Measurements from ENCODE around the gene UBTD1. TPM values are rescaled to one million over a fixed set of nuclear protein-coding genes. Genes with fewer than 3 reads are reported as not detected.

UBTD1 gene
- total RNA-seq, 4 donors from 2014 or later = 0.40 to 4.1 (median 3.2) TPM

DNA sequence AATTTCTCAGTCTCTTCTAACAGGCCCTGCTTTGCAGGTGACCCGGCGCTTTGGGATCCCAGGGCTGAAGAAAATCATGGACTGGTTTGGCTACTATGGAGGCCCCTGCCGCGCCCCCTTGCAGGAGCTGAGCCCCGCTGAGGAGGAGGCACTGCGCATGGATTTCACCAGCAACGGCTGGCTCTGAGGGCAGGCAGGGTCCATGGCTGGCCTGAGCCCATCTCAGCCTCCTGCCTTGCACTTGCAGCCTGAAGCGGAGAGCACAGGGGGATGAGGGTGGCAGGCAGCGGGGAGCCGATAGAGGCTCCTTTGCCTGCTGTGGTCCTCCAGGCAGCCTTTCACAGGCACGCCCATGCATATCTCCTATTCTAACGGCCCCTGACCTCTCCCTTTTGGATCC is 112.7 kb downstream of the UBTD1 start:
- Histone ChIP-seq H3K4me1 (no peaks in the 10 kb centered on the region), H3K27me3 (no peaks in the 10 kb centered on the region), H3K27ac (no peak overlapping the region), H3K9me3 (no peaks in the 10 kb centered on the region), H3K36me3 (no peaks in the 10 kb centered on the region), H3K4me3 (no peak overlapping the region)
- in situ Hi-C loops (cut with MboI; ENCODE audit: low pct_ligation_motif_present in 1 of 4, low pct_unique_long_range_greater_than_20kb in 1 of 4, low sequenced_read_pairs in 3 of 4) = no loop called here
- intact Hi-C loops (cut with DNase I; ENCODE audit: low total_unique reads) = no loop called here
- 88% methylated on average over 12 of the region's 12 CpGs; no CpG with 5 or more reads in 1 of the 2 donors for WGBS, 2 donors (ENCODE audit: low coverage in 1 of 2)
- TF ChIP-seq POLR2A (IDR thresholded peaks at IDR 0.05) = no peak
- no peak for DNase-seq

DNA sequence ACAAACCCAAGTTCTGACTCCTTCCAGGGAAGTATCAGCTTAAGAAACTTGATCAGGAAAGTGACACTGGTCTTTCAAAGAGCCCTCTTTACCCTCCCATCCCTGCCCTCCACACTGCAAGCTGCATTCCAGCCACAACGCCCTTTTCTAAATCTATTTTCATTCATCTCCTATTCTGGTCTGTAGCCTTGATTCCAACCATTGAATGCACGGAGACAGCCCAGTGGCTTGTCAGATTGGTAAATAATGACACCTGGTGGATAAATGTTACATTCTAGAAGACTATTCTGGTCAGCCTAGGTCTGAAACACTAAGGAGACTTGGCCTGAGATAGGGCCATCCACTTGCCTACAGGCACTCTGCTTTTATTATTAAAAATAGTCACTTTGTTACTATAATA is 113.7 kb downstream of the UBTD1 start:
- in situ Hi-C loops (cut with MboI; ENCODE audit: low pct_ligation_motif_present in 1 of 4, low pct_unique_long_range_greater_than_20kb in 1 of 4, low sequenced_read_pairs in 3 of 4) = no loop called here

DNA sequence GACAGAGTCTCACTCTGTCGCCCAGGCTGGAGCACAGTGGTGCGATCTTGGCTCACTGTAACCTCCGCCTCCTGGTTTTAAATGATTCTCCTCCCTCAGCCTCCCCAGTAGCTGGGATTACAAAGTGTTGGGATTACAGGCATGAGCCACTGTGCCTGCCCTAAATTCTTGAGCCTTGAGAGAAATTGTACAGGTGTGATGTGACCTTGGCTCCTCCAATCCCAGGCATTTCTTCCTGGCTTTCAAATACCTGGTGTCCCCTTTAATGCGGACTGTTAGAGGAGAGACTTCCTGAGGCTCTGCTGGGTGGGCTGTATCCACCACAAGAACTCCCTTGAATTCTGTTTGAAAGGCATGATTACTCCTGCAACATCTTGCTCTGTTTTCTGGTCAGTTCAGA is 119.6 kb downstream of the UBTD1 start:
- intact Hi-C loops (cut with DNase I; ENCODE audit: low total_unique reads) = no loop called here
- no peaks in the 10 kb centered on the region for H3K9me3 ChIP-seq
- TF ChIP-seq POLR2A (IDR thresholded peaks at IDR 0.05) (no peak), EP300 (IDR thresholded peaks at IDR 0.05; ENCODE audit: low read depth) (no peak), POLR2AphosphoS5 (IDR thresholded peaks at IDR 0.05) (no peak)
- TF ChIP-seq, protein P1, sequence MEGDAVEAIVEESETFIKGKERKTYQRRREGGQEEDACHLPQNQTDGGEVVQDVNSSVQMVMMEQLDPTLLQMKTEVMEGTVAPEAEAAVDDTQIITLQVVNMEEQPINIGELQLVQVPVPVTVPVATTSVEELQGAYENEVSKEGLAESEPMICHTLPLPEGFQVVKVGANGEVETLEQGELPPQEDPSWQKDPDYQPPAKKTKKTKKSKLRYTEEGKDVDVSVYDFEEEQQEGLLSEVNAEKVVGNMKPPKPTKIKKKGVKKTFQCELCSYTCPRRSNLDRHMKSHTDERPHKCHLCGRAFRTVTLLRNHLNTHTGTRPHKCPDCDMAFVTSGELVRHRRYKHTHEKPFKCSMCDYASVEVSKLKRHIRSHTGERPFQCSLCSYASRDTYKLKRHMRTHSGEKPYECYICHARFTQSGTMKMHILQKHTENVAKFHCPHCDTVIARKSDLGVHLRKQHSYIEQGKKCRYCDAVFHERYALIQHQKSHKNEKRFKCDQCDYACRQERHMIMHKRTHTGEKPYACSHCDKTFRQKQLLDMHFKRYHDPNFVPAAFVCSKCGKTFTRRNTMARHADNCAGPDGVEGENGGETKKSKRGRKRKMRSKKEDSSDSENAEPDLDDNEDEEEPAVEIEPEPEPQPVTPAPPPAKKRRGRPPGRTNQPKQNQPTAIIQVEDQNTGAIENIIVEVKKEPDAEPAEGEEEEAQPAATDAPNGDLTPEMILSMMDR (IDR thresholded peaks at IDR 0.05) = no peak
- H3K36me3 ChIP-seq = no peaks in the 10 kb centered on the region
- no peak overlapping the region for H3K4me3 ChIP-seq
- H3K27ac ChIP-seq = no peak overlapping the region
- no peak for DNase-seq
- in situ Hi-C loops (cut with MboI; ENCODE audit: low pct_ligation_motif_present in 1 of 4, low pct_unique_long_range_greater_than_20kb in 1 of 4, low sequenced_read_pairs in 3 of 4) = no loop called here
- 92 to 98% methylated on average over 3 to 4 of the region's 4 CpGs for WGBS, 2 donors (ENCODE audit: low coverage in 1 of 2)
- H3K4me1 ChIP-seq = no peaks in the 10 kb centered on the region
- H3K27me3 ChIP-seq = no peaks in the 10 kb centered on the region

More for the DNA sequence above, 113.7 kb downstream of the UBTD1 start:
- Histone ChIP-seq H3K36me3 (no peaks in the 10 kb centered on the region), H3K4me1 (no peaks in the 10 kb centered on the region), H3K27ac (no peak overlapping the region), H3K4me3 (no peak overlapping the region), H3K9me3 (no peaks in the 10 kb centered on the region), H3K27me3 (no peaks in the 10 kb centered on the region)
- no peak for DNase-seq
- WGBS, 2 donors (ENCODE audit: low coverage in 1 of 2) = 36 to 50% methylated on average over 2 of the region's 2 CpGs
- intact Hi-C loops (cut with DNase I; ENCODE audit: low total_unique reads) = no loop called here
- TF ChIP-seq POLR2A (IDR thresholded peaks at IDR 0.05) (no peak), POLR2AphosphoS5 (IDR thresholded peaks at IDR 0.05) (no peak), EP300 (IDR thresholded peaks at IDR 0.05; ENCODE audit: low read depth) (no peak)
- TF ChIP-seq, protein P1 (IDR thresholded peaks at IDR 0.05) = peak in 4 of 5 experiments; percentile 20 to 32 (median 28)

DNA sequence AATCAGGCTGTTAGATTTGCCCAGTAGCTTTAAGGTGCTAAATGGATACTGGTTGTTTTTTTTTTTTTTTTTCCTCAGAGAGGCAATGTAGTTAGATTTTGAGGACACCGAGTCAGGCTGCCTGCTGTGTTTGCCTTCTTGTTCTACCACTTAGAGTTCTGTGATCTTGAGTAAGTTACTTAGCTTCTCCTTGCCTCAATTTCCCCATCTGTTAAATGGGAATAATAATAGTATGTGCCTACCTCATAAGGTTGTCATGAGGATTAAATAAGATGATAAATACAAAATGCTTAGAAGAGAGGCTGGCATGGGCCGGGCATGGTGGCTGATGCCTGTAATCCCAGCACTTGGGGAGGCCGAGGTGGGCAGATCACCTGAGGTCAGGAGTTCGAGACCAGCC is 120.0 kb downstream of the UBTD1 start:
- no peak overlapping the region for H3K4me3 ChIP-seq
- TF ChIP-seq, protein P1 (IDR thresholded peaks at IDR 0.05) = no peak
- no peak for TF ChIP-seq POLR2AphosphoS5 (IDR thresholded peaks at IDR 0.05)
- H3K27me3 ChIP-seq = no peaks in the 10 kb centered on the region
- no peaks in the 10 kb centered on the region for H3K9me3 ChIP-seq
- in situ Hi-C loops (cut with MboI; ENCODE audit: low pct_ligation_motif_present in 1 of 4, low pct_unique_long_range_greater_than_20kb in 1 of 4, low sequenced_read_pairs in 3 of 4) (no loop called here), intact Hi-C loops (cut with DNase I; ENCODE audit: low total_unique reads) (no loop called here)
- H3K4me1 ChIP-seq = no peaks in the 10 kb centered on the region
- no peak overlapping the region for H3K27ac ChIP-seq
- no peak for DNase-seq
- no peaks in the 10 kb centered on the region for H3K36me3 ChIP-seq
- WGBS, 2 donors (ENCODE audit: low coverage in 1 of 2) = 91 to 100% methylated on average over 4 of the region's 4 CpGs

Other genes with a start within 250 kb of the UBTD1 start
- gene ARHGAP19, start 206.3 kb upstream of the UBTD1 start, total RNA-seq = 1 to 10 TPM; 4.5 to 8.4 (median 7.4) TPM
- 10 to 100 TPM in 2 of 4 donors, 1 to 10 TPM in 2; 5.8 to 15.7 (median 10.3) TPM for gene FRAT1, start 179.7 kb upstream of the UBTD1 start, total RNA-seq
- 10 to 100 TPM; 46.4 to 72.2 (median 54.6) TPM for gene FRAT2, start 164.2 kb upstream of the UBTD1 start, total RNA-seq
- gene RRP12, start 97.6 kb upstream of the UBTD1 start, total RNA-seq = 10 to 100 TPM in 3 of 4 donors, 1 to 10 TPM in 1; 5.7 to 14.0 (median 11.5) TPM
- 100 to 1,000 TPM in 3 of 4 donors, 10 to 100 TPM in 1; 94.5 to 216 (median 124) TPM for gene PGAM1, start 72.7 kb upstream of the UBTD1 start, total RNA-seq
- 100 to 1,000 TPM in 1 of 4 donors, 10 to 100 TPM in 2, 1 to 10 TPM in 1; 2.6 to 315 (median 26.1) TPM for gene EXOSC1, start 52.9 kb upstream of the UBTD1 start, total RNA-seq
- 10 to 100 TPM; 10.8 to 36.2 (median 32.7) TPM for gene ZDHHC16, start 52.7 kb upstream of the UBTD1 start, total RNA-seq
- gene MMS19, start 502 bp upstream of the UBTD1 start, total RNA-seq = 100 to 1,000 TPM in 3 of 4 donors, 10 to 100 TPM in 1; 62.8 to 116 (median 106) TPM
- not detected for gene ANKRD2, start 73.9 kb downstream of the UBTD1 start, total RNA-seq
- not detected for gene HOGA1, start 85.5 kb downstream of the UBTD1 start, total RNA-seq
- not detected for gene C10orf62, start 90.8 kb downstream of the UBTD1 start, total RNA-seq
- gene MORN4, start 134.6 kb downstream of the UBTD1 start, total RNA-seq = 1 to 10 TPM in 1 of 4 donors, under 1 TPM in 2, not detected in 1; 0.95 to 1.8 (median 0.96) TPM
- gene PI4K2A, start 141.7 kb downstream of the UBTD1 start, total RNA-seq = 10 to 100 TPM in 2 of 4 donors, 1 to 10 TPM in 2; 7.6 to 19.1 (median 11.3) TPM
- gene AVPI1, start 188.3 kb downstream of the UBTD1 start, total RNA-seq = 10 to 100 TPM; 24.3 to 79.3 (median 47.9) TPM
- gene MARVELD1, start 214.8 kb downstream of the UBTD1 start, total RNA-seq = 10 to 100 TPM in 2 of 4 donors, 1 to 10 TPM in 2; 5.6 to 24.6 (median 13.6) TPM
- 100 to 1,000 TPM in 1 of 4 donors, 10 to 100 TPM in 3; 46.4 to 102 (median 63.9) TPM for gene ZFYVE27, start 238.2 kb downstream of the UBTD1 start, total RNA-seq

All from transverse colon (tissue), 4 donors.